HUES64 (cell line): ENCODE data around the gene CROCC2.

Experiments
- H3K27ac ChIP-seq: 2 replicates; pipeline ENCODE4 v1.7.0; 2013; ENCODE audit warnings: low read depth, low read length, inconsistent platforms
- H3K27me3 ChIP-seq: 2 replicates; pipeline ENCODE4 v1.6.1; 2013; ENCODE audit warnings: mild to moderate bottlenecking, low read length; ENCODE audit not compliant: insufficient read depth
- H3K36me3 ChIP-seq: 2 replicates; pipeline ENCODE4 v1.6.1; 2013; ENCODE audit warnings: mild to moderate bottlenecking, low read length; ENCODE audit not compliant: insufficient read depth
- H3K4me1 ChIP-seq: 2 replicates; pipeline ENCODE4 v1.6.1; 2013; ENCODE audit warnings: mild to moderate bottlenecking, low read length, moderate library complexity; ENCODE audit not compliant: insufficient read depth
- H3K4me3 ChIP-seq: 2 replicates; pipeline ENCODE4 v1.5.1; 2013; ENCODE audit warnings: mild to moderate bottlenecking, low read length, moderate library complexity
- H3K9ac ChIP-seq: 2 replicates; pipeline ENCODE4 v1.6.1; 2013; ENCODE audit warnings: mild to moderate bottlenecking, low read depth, low read length
- H3K9me3 ChIP-seq: 2 replicates; pipeline ENCODE4 v1.6.1; 2013; ENCODE audit warnings: low read depth, low read length; ENCODE audit not compliant: insufficient read depth
- WGBS: fragments of 150-250, 120-280 bp; methylation state at CpG from one replicate; pipeline ENCODE4 v1.1.7; 2013; ENCODE audit warnings: missing lambda C conversion rate; 5-methylcytosine and 5-hydroxymethylcytosine counted together

Gene CROCC2

GRCh38 chr2:240933966-240934700 is 28.0 kb downstream of the CROCC2 start:
- Histone ChIP-seq H3K27ac (no peak overlapping the region), H3K9ac (no peak overlapping the region), H3K9me3 (peaks cover 7% of the 10 kb centered on the region; the same call in 1 of the 2 replicates), H3K36me3 (no peaks in the 10 kb centered on the region), H3K4me1 (no peaks in the 10 kb centered on the region), H3K4me3 (no peak overlapping the region), H3K27me3 (no peaks in the 10 kb centered on the region)
- WGBS = 89% methylated on average over 23 of the region's 23 CpGs

GRCh38 chr2:240934701-240935102 is 28.6 kb downstream of the CROCC2 start:
- Histone ChIP-seq H3K4me3 (no peak overlapping the region), H3K9ac (no peak overlapping the region), H3K27ac (no peak overlapping the region), H3K9me3 (peaks cover 7% of the 10 kb centered on the region; the same call in 1 of the 2 replicates), H3K27me3 (peaks cover 2% of the 10 kb centered on the region; the same call in 1 of the 2 replicates), H3K4me1 (no peaks in the 10 kb centered on the region), H3K36me3 (no peaks in the 10 kb centered on the region)
- WGBS = 90% methylated on average over 12 of the region's 12 CpGs

GRCh38 chr2:240935103-240935876 is 29.2 kb downstream of the CROCC2 start:
- Histone ChIP-seq H3K4me1 (no peaks in the 10 kb centered on the region), H3K9ac (no peak overlapping the region), H3K27ac (no peak overlapping the region), H3K36me3 (no peaks in the 10 kb centered on the region), H3K9me3 (peaks cover 7% of the 10 kb centered on the region; the same call in 1 of the 2 replicates), H3K4me3 (no peak overlapping the region), H3K27me3 (peaks cover 5% of the 10 kb centered on the region; the same call in 1 of the 2 replicates)
- 90% methylated on average over 25 of the region's 25 CpGs for WGBS

- peaks cover 7% of the 10 kb centered on the region; the same call in 1 of the 2 replicates for H3K9me3 ChIP-seq
- 91% methylated on average over 9 of the region's 9 CpGs for WGBS
Measured at GRCh38 chr2:240936106-240936505, 30.0 kb downstream of the CROCC2 start.

GRCh38 chr2:240946046-240946445 is 39.9 kb downstream of the CROCC2 start:
- no peaks in the 10 kb centered on the region for H3K36me3 ChIP-seq
- no peak overlapping the region for H3K27ac ChIP-seq
- H3K27me3 ChIP-seq = no peaks in the 10 kb centered on the region
- WGBS = 87% methylated on average over 7 of the region's 7 CpGs
- H3K9ac ChIP-seq = no peak overlapping the region
- H3K4me3 ChIP-seq = no peak overlapping the region
- no peaks in the 10 kb centered on the region for H3K4me1 ChIP-seq
- no peaks in the 10 kb centered on the region for H3K9me3 ChIP-seq

More at GRCh38 chr2:240936106-240936505, 30.0 kb downstream of the CROCC2 start:
- H3K4me1 ChIP-seq = no peaks in the 10 kb centered on the region
- H3K36me3 ChIP-seq = no peaks in the 10 kb centered on the region
- no peak overlapping the region for H3K27ac ChIP-seq
- no peak overlapping the region for H3K4me3 ChIP-seq
- H3K27me3 ChIP-seq = peaks cover 5% of the 10 kb centered on the region; the same call in 1 of the 2 replicates
- no peak overlapping the region for H3K9ac ChIP-seq

- Histone ChIP-seq H3K27ac (no peak overlapping the region), H3K4me3 (no peak overlapping the region)
- WGBS = 91% methylated on average over 5 of the region's 5 CpGs
Measured at GRCh38 chr2:240946654-240947053, 40.5 kb downstream of the CROCC2 start.

GRCh38 chr2:240947176-240947575 is 41.0 kb downstream of the CROCC2 start:
- Histone ChIP-seq H3K27ac (no peak overlapping the region), H3K9ac (no peak overlapping the region), H3K36me3 (no peaks in the 10 kb centered on the region), H3K27me3 (no peaks in the 10 kb centered on the region), H3K4me1 (no peaks in the 10 kb centered on the region), H3K9me3 (no peaks in the 10 kb centered on the region), H3K4me3 (no peak overlapping the region)
- WGBS = 91% methylated on average over 6 of the region's 6 CpGs

More at GRCh38 chr2:240946654-240947053, 40.5 kb downstream of the CROCC2 start:
- Histone ChIP-seq H3K9ac (no peak overlapping the region), H3K9me3 (no peaks in the 10 kb centered on the region), H3K4me1 (no peaks in the 10 kb centered on the region), H3K27me3 (no peaks in the 10 kb centered on the region), H3K36me3 (no peaks in the 10 kb centered on the region)

- WGBS = 90% methylated on average over 7 of the region's 7 CpGs
Measured at GRCh38 chr2:240947607-240948006, 41.5 kb downstream of the CROCC2 start.

GRCh38 chr2:240948086-240948485 is 42.0 kb downstream of the CROCC2 start:
- no peak overlapping the region for H3K4me3 ChIP-seq
- H3K4me1 ChIP-seq = no peaks in the 10 kb centered on the region
- no peak overlapping the region for H3K9ac ChIP-seq
- 92% methylated on average over 8 of the region's 8 CpGs for WGBS
- no peaks in the 10 kb centered on the region for H3K36me3 ChIP-seq
- H3K27ac ChIP-seq = no peak overlapping the region
- no peaks in the 10 kb centered on the region for H3K27me3 ChIP-seq
- no peaks in the 10 kb centered on the region for H3K9me3 ChIP-seq

More at GRCh38 chr2:240947607-240948006, 41.5 kb downstream of the CROCC2 start:
- Histone ChIP-seq H3K9me3 (no peaks in the 10 kb centered on the region), H3K27ac (no peak overlapping the region), H3K36me3 (no peaks in the 10 kb centered on the region), H3K4me1 (no peaks in the 10 kb centered on the region), H3K4me3 (no peak overlapping the region), H3K9ac (no peak overlapping the region), H3K27me3 (no peaks in the 10 kb centered on the region)

GRCh38 chr2:240948905-240949790 is 43.0 kb downstream of the CROCC2 start:
- 91% methylated on average over 23 of the region's 23 CpGs for WGBS
- H3K4me1 ChIP-seq = no peaks in the 10 kb centered on the region
- H3K4me3 ChIP-seq = no peak overlapping the region
- no peak overlapping the region for H3K27ac ChIP-seq
- H3K9ac ChIP-seq = no peak overlapping the region
- H3K27me3 ChIP-seq = no peaks in the 10 kb centered on the region
- no peaks in the 10 kb centered on the region for H3K9me3 ChIP-seq
- H3K36me3 ChIP-seq = no peaks in the 10 kb centered on the region
